Spinal cord (tissue), 10 donors: ENCODE data around the gene SEMA4A. TPM values are rescaled to one million over a fixed set of nuclear protein-coding genes. Genes with fewer than 3 reads are reported as not detected.
"Not testable (repeated sequence)": the region's sequence is repeated elsewhere in the genome, so short reads cannot be mapped to it uniquely, and the experiment has no call there.

Source experiments
- DNase-seq, 6 donors: peaks; one replicate each; pipeline versions ENCODE4 v3.0.0 to v3.0.0-alpha.2; 2013 to 2015; ENCODE audit warnings: low spot score in 6 of 6, low read depth in 4 of 6
- H3K27ac ChIP-seq: one replicate; pipeline ENCODE4 v1.5.1; 2013; ENCODE audit warnings: low read depth, low read length, control low read depth
- H3K27me3 ChIP-seq: one replicate; pipeline ENCODE4 v1.6.1; 2013; ENCODE audit warnings: low read length; ENCODE audit not compliant: control insufficient read depth, insufficient read depth
- H3K36me3 ChIP-seq: one replicate; pipeline ENCODE4 v1.6.1; 2013; ENCODE audit warnings: low read length; ENCODE audit not compliant: control insufficient read depth, insufficient read depth
- H3K4me1 ChIP-seq: one replicate; pipeline ENCODE4 v1.6.1; 2013; ENCODE audit warnings: low read length; ENCODE audit not compliant: control insufficient read depth, insufficient read depth
- H3K4me3 ChIP-seq: one replicate; pipeline ENCODE4 v1.5.1; 2013; ENCODE audit warnings: low read depth, low read length, control low read depth
- H3K9me3 ChIP-seq: one replicate; pipeline ENCODE4 v1.6.1; 2013; ENCODE audit warnings: low read length; ENCODE audit not compliant: control insufficient read depth, insufficient read depth
- WGBS: methylation state at CpG from one replicate; pipeline ENCODE4 v1.1.5; 2013; ENCODE audit warnings: missing lambda C conversion rate; ENCODE audit not compliant: insufficient coverage; 5-methylcytosine and 5-hydroxymethylcytosine counted together
- polyA plus RNA-seq, 2 donors: library from polyadenylated mRNA; unstranded; fragments of 120-200 nt; gene quantifications; one replicate each; pipeline ENCODE4 v1.2.1, GENCODE V29; 2013; ENCODE audit not compliant: insufficient read length in 2 of 2
- total RNA-seq, 2 donors: library from RNA; depleted of rRNA in 1 of 2; stranded (reverse); fragments of 120-200 nt in 1 of 2; fragments of >200 nt in 1 of 2; gene quantifications; one replicate each; pipeline versions ENCODE4 v1.2.3 to v1.2.4, GENCODE V29; 2013 to 2014
- donor health status: healthy.

Gene SEMA4A
- total and polyA plus RNA-seq, 4 donors, result 8.2 to 42.0 (median 24.0) TPM

DNA sequence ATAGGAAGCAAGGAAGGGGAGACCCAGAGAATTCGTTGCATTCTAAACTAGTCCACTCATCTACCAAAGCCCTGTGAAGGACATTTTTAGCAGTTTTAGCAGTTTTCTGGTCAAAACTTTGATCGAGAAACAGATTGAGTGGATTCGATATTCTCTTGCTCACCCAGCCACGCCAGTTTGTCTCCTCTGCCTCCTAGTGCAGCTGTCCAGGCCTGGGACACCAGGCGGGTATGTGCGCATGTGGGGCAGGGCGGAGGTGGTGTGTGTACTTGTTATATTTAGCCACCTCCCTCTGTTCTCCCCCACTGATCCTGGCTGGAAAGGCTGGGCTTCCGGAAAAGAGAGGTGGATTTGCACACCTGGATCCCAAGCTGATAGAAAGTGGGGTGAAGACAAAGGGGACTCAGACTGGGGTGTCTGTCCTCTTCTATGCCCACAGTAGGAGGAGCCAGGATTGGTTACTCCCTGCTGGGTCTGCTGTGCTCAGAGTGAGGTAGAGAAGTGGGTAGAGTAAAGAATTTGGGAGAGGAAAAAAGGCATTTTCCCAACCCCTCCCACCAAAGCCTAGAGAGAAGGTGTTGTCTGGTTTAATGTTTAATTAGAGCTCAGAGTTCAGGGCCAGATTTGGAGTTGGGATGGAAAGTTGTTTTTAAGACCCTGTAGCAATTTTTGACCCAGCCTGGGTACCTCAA, 35.1 kb upstream of the SEMA4A start:
- WGBS, result 90% methylated on average over 2 of the region's 8 CpGs
- no peaks in the 10 kb centered on the region for H3K9me3 ChIP-seq
- peak overlapping the region; percentile 7 for H3K27ac ChIP-seq
- DNase-seq, result no peak
- H3K4me1 ChIP-seq, result peaks cover 80% of the 10 kb centered on the region
- H3K36me3 ChIP-seq, result peaks cover 26% of the 10 kb centered on the region
- peak overlapping the region; percentile 9 for H3K4me3 ChIP-seq
- H3K27me3 ChIP-seq, result no peaks in the 10 kb centered on the region

DNA sequence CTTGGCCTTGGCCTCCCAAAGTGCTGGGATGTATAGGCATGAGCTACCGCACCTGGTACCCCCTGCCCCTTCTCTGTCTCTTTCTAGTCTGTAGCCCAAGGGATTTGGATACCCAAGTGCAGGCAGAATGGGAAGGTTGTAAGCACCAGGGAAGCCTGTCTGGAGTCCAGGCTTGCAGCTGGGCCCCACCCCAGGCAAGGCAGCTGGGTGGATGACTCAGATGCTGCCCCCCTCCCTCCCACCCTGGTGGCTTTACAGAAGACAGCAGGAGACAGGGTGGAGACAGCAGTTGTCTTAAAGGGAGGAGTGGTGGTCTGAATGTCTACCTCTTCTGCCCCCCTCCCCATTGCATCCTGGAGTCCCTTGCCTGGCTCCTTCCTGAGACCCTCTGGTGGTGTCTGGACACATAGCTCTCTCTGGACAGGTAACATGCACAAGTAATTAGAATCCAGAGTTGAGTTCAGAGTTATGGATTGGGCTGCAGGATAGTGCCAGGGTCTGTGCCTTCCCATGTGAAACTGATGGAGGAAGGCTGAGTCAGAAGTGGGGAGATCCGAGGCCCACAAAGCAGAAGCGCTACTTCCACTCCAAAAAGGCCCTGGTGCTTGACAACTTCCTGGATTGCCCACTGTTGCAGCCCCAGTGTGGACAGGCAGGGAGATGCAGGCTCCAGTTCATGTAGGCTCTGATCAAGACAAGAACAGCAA, 33.7 kb upstream of the SEMA4A start:
- DNase-seq, result no peak
- H3K4me3 ChIP-seq, result no peak overlapping the region
- peaks cover 29% of the 10 kb centered on the region for H3K36me3 ChIP-seq
- H3K4me1 ChIP-seq, result peaks cover 80% of the 10 kb centered on the region
- 75% methylated on average over 3 of the region's 3 CpGs for WGBS
- H3K27me3 ChIP-seq, result no peaks in the 10 kb centered on the region
- H3K9me3 ChIP-seq, result no peaks in the 10 kb centered on the region
- H3K27ac ChIP-seq, result peak overlapping the region; percentile 27

DNA sequence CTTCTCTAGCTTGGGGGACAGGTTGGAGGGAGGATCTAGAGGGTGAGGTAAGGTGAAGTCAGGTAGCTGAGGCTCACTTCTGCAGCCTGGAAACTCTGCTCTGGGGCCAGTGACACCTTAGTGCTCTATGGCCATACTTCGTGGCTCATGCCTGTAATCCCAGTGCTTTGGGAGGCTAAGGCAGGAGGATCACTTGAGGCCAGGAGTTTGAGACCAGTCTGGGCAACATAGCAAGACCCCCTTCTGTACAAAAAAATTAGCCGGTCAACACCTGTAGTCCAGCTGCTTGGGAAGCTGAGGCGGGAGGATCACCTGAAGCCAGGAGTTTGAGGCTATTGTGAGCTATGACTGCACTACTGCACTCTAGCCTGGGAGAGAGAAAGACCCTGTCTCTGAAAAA, 33.1 kb upstream of the SEMA4A start:
- no peaks in the 10 kb centered on the region for H3K27me3 ChIP-seq
- 86% methylated on average over 2 of the region's 3 CpGs for WGBS
- H3K4me3 ChIP-seq, result no peak overlapping the region
- no peaks in the 10 kb centered on the region for H3K9me3 ChIP-seq
- H3K4me1 ChIP-seq, result peaks cover 80% of the 10 kb centered on the region
- H3K27ac ChIP-seq, result peak overlapping the region; percentile 27
- DNase-seq, result no peak
- peaks cover 29% of the 10 kb centered on the region for H3K36me3 ChIP-seq

DNA sequence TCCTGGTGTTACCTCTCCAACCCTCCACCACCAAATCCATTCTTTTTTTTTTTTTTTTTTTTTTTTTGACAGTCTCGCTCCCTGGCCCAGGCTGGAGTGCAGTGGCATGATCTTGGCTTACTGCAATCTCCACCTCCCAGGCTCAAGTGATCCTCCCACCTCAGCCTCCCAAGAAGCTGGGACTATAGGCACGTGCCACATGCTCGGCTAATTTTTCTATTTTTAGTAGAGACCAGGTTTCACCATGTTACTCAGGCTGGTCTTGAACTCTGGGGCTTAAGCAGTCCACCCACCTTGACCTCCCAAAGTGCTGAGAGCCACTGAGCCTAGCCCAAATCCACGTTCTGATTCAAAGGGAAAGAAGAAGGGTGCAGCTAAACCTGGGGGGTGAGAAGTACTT, 32.4 kb upstream of the SEMA4A start:
- 33% methylated on average over 1 of the region's 4 CpGs for WGBS
- Histone ChIP-seq H3K27ac (peak overlapping the region; percentile 25), H3K4me1 (peaks cover 80% of the 10 kb centered on the region), H3K36me3 (peaks cover 24% of the 10 kb centered on the region)
- DNase-seq, H3K4me3 ChIP-seq, H3K27me3 ChIP-seq, H3K9me3 ChIP-seq: not testable (repeated sequence)

DNA sequence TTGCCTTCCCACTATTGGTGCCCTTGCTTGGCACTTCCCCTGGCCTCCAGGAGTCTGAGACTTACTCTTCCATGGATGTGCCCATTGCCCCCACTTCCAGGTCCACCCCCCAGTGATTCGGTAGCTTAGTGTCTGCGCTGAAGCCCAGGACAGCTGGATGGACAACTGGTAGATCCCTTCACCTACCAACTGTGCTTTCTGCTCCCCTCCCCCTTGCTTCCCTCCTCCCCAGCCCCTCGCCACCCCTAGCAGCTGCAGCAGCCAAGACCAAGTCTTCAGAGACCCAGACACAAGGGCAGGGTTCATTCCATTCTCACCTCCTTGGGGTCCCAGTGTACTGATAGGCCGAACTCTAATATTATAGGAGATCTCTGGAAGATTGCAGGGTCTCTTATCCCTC, 31.9 kb upstream of the SEMA4A start:
- Histone ChIP-seq H3K36me3 (peaks cover 28% of the 10 kb centered on the region), H3K4me1 (peaks cover 83% of the 10 kb centered on the region), H3K27me3 (no peaks in the 10 kb centered on the region), H3K9me3 (no peaks in the 10 kb centered on the region), H3K27ac (peak overlapping the region; percentile 96), H3K4me3 (no peak overlapping the region)
- DNase-seq, result no peak
- 82% methylated on average over 2 of the region's 4 CpGs for WGBS

DNA sequence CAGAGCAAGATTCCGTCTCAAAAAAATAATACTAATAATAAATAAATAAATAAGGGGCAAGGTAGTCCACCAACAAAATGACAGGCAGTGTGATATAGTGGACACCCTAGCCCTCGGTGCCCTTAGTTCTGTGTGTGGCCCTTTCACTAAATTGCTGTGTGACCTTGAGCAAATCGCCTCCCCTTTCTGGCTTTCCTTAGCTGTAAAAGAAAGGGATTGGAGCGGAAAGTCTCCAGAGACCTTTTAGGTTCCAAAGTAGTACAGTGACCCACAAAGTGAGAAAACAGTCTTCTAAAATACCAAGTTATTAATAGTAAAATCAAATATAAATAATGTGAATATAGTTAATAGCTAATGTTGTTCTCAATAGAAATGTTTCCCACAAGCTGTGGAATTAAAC, 31.3 kb upstream of the SEMA4A start:
- peaks cover 85% of the 10 kb centered on the region for H3K4me1 ChIP-seq
- no peaks in the 10 kb centered on the region for H3K27me3 ChIP-seq
- H3K4me3 ChIP-seq, result peak overlapping the region; percentile 16
- 67% methylated on average over 1 of the region's 4 CpGs for WGBS
- H3K36me3 ChIP-seq, result peaks cover 34% of the 10 kb centered on the region
- H3K27ac ChIP-seq, result peak overlapping the region; percentile 96
- no peak for DNase-seq
- H3K9me3 ChIP-seq, result no peaks in the 10 kb centered on the region

DNA sequence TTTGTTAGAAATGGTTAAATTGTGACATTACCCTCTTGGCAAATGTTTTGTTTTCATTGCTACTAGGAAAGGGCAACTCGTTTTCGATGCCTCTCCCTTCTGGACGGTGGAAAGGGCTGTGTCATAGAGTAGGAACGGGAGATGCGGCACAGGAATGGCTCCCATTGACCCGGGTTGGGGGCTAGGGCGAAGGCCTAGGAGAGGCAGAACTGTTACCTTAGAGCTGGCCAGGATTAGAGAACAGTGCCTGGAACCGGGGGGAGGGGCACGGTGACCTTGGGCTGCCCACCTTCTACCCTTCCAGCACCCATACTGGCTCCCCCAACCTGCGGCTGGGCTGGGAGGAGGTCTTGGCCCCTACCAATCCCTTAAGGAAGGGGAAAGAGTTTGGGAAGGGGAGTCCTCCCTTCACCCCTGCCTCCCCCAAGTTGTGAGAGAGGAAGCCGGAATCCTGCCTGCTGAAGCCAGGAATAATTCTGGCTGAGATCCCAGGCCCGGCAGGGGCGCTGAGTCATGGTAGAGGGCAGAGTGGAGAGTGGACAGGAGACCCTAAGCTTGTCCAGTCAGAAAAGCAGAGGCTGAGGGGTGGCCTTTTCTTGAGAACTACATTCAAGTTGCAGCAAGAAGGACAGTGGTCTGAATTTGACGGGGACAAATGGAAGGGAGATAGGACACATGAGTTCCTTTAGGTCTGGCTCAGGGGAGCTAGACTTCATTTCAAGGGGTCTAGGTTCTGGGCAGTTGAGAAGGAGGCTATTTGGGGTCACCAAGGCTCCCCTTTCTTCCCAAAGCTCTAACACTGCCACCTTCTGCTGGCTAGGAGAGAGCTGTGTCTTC, 30.6 kb upstream of the SEMA4A start:
- H3K4me1 ChIP-seq, result peaks cover 83% of the 10 kb centered on the region
- DNase-seq, result peak in 1 of 6 donors; percentile 86
- H3K4me3 ChIP-seq, result peak overlapping the region; percentile 16

DNA sequence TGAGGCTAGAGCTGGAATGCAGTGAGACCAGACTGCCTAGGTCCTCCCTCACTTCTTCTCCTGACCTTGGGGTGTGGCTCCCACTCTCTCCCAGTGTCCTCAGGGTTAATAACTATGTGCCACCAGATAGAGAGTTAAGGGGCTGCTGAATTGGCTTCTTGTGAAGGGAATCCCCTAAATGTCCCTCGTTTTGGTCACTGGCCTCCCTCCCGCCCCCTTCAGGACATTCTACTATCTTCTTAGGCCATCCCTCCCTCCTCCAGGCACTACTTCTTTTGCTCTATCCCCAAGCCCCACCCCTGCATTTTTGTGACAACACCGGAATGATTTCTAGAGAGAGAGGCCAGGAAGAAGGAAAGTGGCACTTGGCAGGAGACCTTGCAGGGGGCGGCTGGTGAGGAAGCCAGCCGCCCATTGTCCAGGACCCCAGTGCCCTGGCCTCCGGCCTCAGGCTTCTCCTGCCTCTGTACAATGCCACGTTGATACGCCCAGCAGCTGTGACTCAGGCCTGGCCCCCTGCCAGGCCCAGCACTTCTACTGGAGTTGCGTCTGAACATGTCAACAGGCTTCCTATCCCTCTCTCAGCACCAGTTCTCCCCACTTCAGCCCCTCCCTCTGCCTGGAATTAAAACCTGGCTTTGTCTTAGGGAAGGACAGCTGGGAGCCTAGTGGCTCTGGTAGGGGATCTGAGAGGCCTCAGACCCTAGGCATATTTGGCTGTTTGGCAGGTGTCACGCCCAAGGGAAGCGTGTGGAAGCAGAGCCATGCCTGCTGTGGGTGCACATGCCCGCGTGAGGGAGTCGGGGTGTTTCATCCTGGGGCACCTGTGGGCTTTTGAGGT, 29.8 kb upstream of the SEMA4A start:
- Histone ChIP-seq H3K9me3 (no peaks in the 10 kb centered on the region), H3K4me1 (peaks cover 84% of the 10 kb centered on the region), H3K27ac (peak overlapping the region; percentile 96), H3K36me3 (peaks cover 28% of the 10 kb centered on the region), H3K4me3 (no peak overlapping the region), H3K27me3 (no peaks in the 10 kb centered on the region)
- peak in 2 of 6 donors; percentile 82 to 94 for DNase-seq
- 22% methylated on average over 9 of the region's 14 CpGs for WGBS

More for the DNA sequence above, 30.6 kb upstream of the SEMA4A start:
- 58% methylated on average over 10 of the region's 14 CpGs for WGBS
- Histone ChIP-seq H3K27me3 (no peaks in the 10 kb centered on the region), H3K9me3 (no peaks in the 10 kb centered on the region), H3K36me3 (peaks cover 34% of the 10 kb centered on the region), H3K27ac (peak overlapping the region; percentile 96)
